Spleen (tissue), 7 donors: ENCODE measurements around the gene AMHR2.
A peak's percentile ranks its signal among the peaks of the same experiment; 100 is the strongest.

Experiments
- CTCF ChIP-seq, 11 experiments: fragments of 200-600 bp in 7 of 11; fragments of 450-650 bp in 4 of 11; sonication (generic) in 4 of 11; IDR thresholded peaks in 8 of 11; conservative IDR thresholded peaks in 3 of 11; 1 replicate in 7 of 11; 2 replicates in 4 of 11; pipeline versions ENCODE4 v1.4.0 to v1.8.0; 2016 to 2021; ENCODE audit warnings: antibody characterized with exemption in 11 of 11, inconsistent platforms in 4 of 11, mild to moderate bottlenecking in 1 of 11
- POLR2A ChIP-seq, 3 donors: fragments of 450-650 bp; IDR thresholded peaks; one replicate each; pipeline ENCODE4 v1.5.1; 2017; ENCODE audit warnings: antibody characterized with exemption in 3 of 3, mild to moderate bottlenecking in 1 of 3
- POLR2AphosphoS5 ChIP-seq, 3 donors: sonication (generic); formaldehyde crosslinking; IDR thresholded peaks; one replicate each; pipeline ENCODE4 v1.5.1; 2017; ENCODE audit warnings: antibody characterized with exemption in 3 of 3
- donor health status: DM: no; HTN: no; CAD: no; lungs with moderate emphysema.
- donor health status: DM: no; HTN: no; CAD: no.
- donor health status: DM: no; HTN: no; CAD: no.

- TF ChIP-seq POLR2A (IDR thresholded peaks at IDR 0.05) (no peak), CTCF (IDR thresholded peaks at IDR 0.05 in 8 of 11, conservative IDR thresholded peaks at IDR 0.05 in 3 of 11) (no peak), POLR2AphosphoS5 (IDR thresholded peaks at IDR 0.05) (peak in 1 of 3 donors; percentile 14)
Measured at GRCh38 chr12:53425515-53426150, 2.0 kb downstream of the AMHR2 start.
